HG03060 (cell line): Measurements from ENCODE around the gene SEMA5A.
"Not testable (repeated sequence)": the region's sequence is repeated elsewhere in the genome, so short reads cannot be mapped to it uniquely, and the experiment has no call there.

ENCODE experiments used
- ATAC-seq: cut with Tn5 transposase; IDR thresholded peaks from one replicate; pipeline ENCODE4 v1.9.1; 2021; ENCODE audit warnings: low read depth, moderate number of reproducible peaks; ENCODE audit not compliant: unreplicated experiment

SEMA5A gene

GRCh38 chr5:9375756-9376155 is 170.1 kb downstream of the SEMA5A start:
- ATAC-seq, result no peak

DNA sequence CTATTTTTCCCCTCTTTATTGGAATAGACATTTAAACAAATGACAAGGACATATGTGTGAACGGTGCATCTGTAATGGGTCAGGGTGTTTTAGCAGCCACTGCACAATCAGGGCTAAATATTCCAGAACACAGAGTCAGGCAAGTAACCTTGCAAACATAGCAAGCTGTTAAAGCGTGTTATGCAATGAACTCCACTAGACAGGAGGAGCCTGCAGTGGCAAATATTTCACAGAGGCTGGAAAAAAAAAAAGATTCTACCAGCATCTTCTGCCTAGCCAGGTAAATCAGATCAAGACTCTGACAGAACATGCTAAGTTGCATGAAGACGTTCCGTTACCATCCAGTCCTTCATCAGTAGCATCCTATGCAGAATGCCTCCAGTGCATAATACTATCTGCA is 171.8 kb downstream of the SEMA5A start:
- ATAC-seq, result no peak

DNA sequence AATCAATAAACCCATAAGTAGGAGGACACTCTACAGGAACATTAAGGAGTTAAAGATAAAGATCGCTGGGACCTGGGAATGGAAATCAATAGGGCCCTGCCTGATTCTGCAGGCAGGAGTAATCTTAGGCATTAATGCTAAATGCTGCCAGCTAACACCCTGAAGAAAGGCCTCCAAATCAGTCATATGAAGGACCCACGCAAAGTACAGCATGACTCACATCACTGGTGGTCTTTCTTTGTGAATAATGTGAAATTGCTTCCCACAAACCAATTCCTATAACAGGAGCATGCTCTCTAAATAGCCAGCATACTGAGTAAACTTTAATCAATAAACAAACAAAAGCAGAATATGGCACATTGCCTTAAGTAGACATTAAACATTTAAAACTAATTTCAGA is 172.3 kb downstream of the SEMA5A start:
- no peak for ATAC-seq

DNA sequence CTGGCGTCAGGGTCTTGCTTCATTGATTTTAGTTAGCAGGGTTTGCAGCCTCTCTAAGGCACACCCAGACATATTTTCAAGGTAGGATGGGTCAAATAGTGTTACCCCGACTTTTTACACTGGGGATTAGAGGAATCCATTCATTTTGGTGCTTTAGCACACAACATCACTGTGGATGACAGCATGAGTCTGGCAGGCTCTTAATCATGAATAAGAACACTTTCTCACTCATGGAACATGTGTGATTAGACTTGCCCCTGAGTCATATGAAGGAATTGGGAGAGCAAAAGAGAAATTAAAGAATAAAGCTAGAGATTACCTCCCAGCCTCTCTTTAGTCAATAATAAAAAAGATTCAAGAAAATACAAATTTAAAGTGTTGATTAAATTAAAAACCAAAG is 175.6 kb downstream of the SEMA5A start:
- ATAC-seq, result no peak

- no peak for ATAC-seq
Observed at GRCh38 chr5:9365512-9365911, 180.4 kb downstream of the SEMA5A start.

GRCh38 chr5:9363449-9363848 is 182.4 kb downstream of the SEMA5A start:
- ATAC-seq, result no peak

- ATAC-seq, result peak; percentile 39
Observed at GRCh38 chr5:9363026-9363425, 182.8 kb downstream of the SEMA5A start.

DNA sequence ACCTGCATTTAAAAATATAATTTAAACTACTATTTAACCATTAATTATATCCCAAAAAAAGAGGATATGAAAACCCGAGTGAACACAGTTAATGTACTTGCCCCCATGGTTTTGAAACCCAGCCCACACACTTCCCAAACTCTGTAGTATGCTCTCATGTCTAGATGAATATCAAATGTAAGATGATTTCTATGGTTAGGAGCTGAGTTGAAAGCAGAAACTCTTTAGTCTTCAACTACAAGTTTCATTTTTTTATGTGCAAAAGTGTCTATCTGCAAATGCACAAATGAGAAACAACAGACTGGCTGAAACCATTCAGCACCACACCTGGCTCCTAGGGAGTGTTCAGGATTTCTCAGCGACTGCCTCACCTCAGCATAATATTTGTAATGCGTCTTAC is 183.3 kb downstream of the SEMA5A start:
- ATAC-seq, result peak; percentile 47

DNA sequence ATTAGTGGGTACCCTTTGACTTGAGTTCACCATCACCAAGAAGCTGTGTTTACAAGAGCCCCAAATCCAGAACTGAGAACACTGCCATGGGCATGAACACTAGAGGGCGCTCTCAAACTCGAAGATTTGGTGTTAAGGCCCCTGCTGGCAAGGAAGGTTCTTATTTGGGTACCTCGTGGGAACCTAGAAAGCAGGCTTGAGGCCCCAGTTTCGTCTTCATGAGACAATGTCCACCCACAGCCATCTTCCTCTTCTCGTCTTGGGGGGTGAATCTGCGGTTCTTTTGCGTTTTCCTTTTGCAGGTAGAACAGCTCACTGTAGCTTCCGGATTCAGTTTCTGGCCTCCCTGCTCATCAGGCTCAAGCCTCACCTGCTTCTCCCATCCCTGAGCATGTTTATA is 184.0 kb downstream of the SEMA5A start:
- peak; percentile 74 for ATAC-seq

DNA sequence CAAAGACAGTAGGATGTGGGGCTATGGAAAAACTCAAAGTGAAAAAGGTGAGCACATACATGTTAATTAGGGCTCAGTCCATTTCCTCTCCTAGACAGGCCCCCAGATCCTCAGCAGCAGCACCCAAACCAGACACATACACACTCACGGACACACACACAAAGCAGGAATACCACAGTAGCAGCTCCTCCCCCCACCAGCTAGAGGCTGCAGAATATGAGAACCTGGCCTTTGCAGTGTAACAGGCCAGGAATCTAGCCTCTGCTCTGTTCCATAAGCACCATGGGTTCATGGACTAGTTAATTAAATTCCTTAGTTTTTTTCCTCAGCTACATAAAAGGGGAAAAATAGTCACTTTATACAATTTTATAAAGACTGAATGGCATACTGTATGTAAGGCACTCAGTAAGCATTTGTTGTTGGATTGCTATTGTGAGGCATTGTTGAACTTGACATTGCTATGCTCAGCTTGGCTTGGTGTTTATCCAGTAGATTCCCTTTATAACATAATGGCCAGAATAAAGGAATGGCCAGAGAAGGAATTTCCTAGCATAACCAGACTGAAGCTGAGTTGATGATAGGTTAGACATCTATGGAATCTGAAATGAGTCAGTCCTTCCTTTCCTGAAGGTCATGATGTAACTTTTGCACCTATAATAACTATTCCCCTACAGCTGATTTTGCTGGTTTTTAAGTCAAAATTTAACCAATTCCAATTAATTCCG is 186.8 kb downstream of the SEMA5A start:
- ATAC-seq, result no peak

GRCh38 chr5:9356351-9356825 is 189.5 kb downstream of the SEMA5A start:
- ATAC-seq, result no peak

DNA sequence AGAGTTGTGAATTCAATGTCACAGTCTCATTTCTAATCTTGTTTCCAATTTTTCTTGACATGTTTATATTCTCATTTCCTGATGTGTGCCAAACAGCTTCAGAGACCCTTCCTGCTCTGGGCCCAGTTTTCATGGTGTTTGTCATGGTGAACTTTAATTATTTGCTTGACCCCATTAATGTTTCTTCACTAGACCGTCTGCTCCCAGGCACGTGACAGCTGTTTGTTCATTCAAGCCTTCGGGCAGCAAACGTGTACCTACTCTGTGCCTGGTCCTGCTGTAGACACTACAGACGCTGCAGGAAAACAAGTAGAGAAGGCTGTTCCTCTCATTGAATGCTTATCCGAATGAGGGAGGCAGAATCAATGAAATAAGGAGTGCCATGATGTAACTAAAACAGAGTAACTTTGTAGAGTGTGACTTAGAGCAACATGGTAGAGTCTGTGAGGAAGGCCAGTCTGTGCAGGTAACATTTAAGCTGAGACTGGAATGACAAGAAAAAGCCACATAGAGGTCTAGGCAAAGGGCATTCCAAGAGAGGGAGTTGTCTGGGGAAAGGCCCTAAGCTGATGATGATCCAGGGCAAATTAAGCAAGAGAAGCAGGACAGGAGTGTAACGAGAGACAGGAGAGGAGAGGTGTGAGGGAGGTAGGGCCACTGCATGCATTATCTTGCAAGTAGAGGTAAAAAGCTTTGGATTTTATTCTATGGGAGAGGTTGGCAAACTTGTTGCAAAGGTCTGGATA is 191.4 kb downstream of the SEMA5A start:
- ATAC-seq, result no peak

DNA sequence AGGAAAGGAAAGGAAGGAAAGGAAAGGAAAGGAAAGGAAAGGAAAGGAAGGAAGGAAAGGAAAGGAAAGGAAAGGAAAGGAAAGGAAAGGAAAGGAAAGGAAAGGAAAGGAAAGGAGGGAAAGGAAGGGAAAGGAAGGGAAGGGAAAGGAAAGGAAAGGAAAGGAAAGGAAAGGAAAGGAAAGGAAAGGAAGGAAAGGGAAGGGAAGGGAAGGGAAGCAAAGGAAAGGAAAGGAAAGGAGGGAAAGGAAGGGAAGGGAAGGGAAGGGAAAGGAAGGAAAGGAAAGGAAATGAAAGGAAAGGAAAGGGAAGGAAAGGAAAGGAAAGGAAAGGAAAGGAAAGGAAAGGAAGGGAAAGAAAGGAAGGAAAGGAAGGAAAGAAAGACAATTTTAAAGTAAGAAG is 192.8 kb downstream of the SEMA5A start:
- not testable (repeated sequence) for ATAC-seq

GRCh38 chr5:9351546-9351945 is 194.3 kb downstream of the SEMA5A start:
- no peak for ATAC-seq

DNA sequence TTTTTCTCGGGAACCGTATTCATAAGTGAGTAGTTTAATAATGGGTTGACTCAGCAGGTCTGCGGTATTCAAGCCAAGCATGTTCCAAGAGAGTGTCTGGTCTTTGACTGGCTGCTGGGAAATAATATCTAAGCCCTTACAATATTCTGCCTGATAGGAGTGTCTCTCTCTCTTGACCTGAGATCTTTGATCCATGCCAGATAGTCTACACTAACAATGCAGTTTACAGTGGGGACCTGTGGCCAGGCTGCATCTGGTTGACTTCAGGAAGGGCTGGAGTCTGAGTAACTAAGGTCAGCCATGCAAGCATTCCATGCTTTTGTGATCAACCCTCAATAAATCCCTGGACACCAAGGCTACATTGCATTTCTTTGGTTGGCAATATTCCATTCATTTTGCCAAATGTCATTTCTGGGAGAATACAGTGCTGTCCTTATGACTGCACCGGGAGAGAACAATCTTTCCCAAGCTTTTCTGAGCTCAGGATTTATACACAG is 195.5 kb downstream of the SEMA5A start:
- ATAC-seq, result no peak

GRCh38 chr5:9348401-9348996 is 197.4 kb downstream of the SEMA5A start:
- no peak for ATAC-seq

- no peak for ATAC-seq
Observed at GRCh38 chr5:9347541-9348295, 198.2 kb downstream of the SEMA5A start.

- ATAC-seq, result no peak
Observed at GRCh38 chr5:9347032-9347431, 198.8 kb downstream of the SEMA5A start.

- no peak for ATAC-seq
Observed at GRCh38 chr5:9344751-9345240, 201.1 kb downstream of the SEMA5A start.

- no peak for ATAC-seq
Observed at GRCh38 chr5:9343146-9343850, 202.6 kb downstream of the SEMA5A start.
